ENCODE measurements around the gene NOVA2.

Gene NOVA2

DNA sequence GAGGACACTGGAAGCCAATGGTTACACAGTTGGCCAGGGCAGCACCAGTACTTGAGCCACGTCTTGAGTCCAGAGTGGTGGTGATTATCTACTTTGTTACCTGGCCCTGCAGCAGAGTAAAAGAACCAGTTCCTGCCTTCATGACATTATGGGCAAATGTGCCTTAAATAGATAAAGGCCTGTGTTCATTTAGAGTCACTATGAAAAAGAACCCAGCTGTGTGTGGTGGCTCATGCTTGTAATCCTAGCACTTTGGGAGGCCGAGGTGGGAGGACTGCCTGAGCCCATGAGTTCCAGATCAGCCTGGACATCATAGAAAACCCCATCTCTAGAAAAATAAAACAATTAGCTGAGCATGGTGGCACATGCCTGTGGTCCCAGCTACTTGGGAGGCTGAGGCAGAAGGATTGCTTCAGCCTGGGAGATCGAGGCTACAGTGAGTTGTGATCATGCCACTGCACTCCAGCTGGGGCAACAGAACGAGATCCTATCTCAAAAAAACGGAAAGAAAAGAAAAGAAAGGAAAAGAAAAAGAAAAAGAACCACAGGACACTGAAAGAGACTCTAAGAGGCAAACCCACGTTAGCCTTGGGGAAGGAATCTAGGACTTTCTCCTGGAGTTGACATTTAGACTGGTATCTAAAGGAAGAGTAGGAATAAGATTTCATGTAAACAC is 84.3 kb downstream of the NOVA2 start:
- no peak for DNase-seq (ENCODE audit: low read depth)

DNA sequence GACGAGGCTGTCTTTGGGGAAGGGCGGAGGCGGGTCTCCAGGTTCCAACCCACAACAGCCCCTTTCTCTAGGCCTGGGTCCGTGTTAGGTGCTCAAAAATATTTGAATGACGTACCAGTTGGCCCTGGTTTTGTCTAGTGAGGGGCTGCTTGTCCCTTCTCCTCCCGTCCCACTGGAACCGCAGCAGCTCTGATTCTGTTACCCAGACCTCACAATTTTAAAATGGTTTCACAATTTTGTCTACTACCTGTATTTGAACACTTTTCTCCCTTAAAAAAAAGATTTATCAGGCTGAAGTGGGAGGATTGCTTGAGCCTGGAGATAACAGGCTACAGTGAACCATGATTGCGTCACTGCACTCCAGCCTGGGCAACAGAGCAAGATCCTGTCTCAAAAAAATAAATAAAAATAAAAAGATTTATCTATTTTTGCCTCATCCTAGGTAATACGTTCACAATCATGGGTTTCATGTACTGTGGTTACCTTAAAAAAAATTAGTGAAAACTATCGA is 86.4 kb downstream of the NOVA2 start:
- no peak for DNase-seq (ENCODE audit: low read depth)

DNA sequence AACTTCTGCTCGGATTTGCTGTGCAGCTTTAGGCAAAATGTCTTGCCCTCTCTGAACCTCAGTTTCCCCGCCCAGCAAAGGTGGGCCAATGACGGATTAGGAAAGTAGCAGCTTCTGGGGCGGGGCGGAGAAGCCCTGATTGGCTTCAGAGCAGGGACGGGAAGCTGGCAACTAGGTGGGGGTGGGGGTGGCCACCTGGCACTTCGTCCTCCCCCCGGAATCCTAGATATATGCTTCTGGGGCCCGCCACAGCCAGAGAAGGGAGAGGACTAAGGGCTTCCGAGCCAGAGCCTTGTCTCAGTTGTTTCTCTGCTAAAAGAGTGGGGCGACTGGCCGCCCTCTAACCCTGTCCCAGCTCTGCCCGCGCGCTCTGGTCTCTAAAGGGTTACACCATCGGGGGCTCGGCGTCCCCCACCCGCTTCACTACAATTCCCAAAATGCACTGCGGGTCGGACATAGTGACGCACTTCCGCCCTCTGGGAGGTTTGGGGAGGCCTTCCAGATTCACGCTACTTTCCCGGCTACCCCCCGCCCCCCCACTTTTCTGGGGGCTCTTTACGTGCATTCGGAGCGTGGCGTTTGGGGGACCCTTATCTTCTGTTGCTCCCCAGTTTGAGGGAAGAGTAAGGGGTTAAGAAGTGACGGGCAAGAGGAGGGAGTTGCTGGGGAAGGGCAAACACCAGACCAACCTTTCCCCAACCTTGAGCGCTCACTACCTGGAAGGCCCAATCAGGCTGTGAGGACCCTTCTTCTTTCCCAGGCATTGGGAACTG is 87.1 kb downstream of the NOVA2 start:
- DNase-seq (ENCODE audit: low read depth): peak; percentile 73

DNA sequence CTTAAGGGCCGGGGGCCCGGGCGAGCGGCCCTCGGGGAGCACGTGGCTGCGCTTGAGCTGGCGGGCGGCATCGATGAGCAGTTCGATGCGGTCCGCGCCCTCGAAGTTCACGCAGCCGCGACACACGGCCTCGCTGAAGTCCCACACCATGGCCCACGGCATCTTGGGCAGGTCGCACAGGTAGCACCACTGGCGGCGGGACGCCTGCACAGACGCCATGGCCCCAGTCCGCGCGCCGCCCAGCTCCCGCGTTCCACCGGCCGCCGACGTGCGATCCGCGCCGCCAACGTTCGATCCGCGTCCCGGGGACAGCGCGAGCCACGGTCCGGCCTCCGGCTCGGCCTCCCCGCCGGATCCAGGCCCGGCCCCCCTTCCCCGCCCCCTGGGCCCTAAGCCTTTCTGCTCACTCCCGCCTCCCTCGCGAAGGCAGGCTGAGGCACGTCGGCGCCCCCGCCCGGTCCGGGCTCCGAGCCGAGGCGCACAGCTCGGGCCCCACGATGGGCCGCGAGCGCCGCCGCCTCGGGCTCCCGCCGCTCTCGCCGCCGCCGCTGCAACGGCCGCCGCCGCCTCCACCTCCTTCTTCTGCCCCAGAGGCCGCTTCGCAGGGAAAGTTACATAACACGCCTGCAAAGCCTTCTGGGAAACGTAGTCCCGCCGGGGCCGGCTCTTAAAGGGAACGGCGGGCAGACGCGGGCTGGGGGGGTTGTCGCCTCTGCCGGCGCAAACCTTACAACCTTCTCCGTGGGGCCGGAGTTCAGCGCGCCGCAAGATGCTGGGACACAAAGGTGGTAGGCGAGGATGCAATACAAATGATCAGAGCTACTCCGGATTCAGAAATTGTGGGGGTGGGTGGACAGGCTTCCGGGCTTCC is 87.9 kb downstream of the NOVA2 start, which contains the start of gene IRF2BP1:
IRF2BP1 (minus strand) TSS at position 586 of the 871 bp plus-strand sequence; CDS start at position 219, 367 bp downstream.
- DNase-seq (ENCODE audit: low read depth): peak; percentile 70

DNA sequence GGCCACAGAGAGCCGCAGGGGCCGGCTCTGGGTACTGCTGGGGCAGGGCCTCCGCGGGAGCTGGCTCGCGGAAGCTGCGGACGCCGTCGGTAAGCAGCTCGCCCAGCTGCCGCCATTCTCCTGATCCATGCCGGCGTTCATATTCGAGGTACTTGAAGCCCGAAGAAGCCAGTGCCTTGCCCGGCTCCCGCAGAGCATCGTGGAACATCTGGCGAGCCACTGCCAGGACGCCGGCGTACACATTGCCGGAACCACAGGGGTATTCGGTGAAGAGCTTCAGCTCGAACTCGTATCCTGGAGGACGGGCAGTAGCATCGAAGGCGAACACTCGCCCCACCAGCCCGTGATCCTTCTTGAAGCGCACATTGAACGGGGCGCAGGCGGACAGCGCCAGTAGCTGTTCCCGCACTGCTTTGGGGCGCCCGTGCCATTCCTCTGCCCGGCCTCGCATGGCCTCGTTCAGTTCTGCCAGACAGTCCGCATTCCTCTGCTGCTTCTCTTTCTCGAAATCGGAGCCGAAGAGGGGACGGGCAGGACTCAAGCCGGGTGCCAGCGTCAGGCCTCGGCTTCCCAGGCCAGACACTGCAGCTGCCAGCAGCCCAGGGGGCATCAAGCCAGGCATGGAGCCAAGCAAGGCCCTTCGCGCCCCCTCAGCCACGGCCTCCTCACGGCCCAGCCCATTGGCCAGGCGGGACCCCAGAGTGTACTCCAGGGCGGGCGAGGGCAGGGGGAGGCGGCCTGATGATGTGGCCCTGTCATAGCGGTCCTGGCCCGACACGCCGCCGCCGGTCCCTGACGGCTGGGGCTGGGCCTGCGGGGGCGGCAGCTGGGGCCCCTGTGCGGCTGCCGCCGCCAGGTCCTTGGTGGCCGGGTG is 88.7 kb downstream of the NOVA2 start:
- DNase-seq (ENCODE audit: low read depth): no peak

DNA sequence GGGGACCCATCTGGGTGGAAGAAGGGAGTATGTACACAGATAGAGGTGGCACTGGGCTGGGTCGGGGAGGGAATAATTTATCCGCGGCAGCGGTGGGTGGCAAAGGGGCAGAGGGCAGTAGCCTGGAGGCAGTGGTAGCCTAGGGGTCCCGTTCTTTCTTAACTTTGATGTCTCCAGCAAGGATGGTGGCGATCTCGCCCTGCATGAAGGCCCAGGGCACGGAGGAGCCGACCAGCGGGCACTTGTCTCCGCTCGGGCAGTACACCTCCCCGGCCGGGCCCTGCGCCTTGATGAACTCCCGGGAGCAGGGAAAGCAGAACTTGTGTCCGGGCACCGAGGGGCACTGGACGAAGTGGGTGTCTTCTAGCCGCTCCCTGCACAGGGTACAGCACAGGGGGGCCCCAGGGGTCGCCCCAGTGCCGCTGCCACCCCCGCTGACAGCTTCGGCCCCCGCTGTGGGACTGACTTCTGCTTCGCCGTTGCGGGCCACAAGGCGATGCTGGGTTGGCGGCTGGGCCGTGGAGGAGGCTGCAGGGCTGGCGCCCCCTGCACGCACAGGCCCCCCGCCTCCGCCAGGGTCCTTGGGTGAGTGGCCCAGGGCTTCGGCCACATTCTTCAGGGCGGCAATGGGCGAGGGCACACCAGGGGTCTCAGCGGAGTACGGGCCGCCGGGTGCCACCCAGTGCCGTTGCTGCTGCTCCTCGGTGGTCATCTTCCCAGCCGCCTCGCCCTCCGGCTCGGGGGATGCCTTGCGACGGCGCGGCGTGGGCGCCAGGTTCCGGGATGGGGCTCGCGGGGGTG is 89.6 kb downstream of the NOVA2 start:
- DNase-seq (ENCODE audit: low read depth): no peak
